PC-3 (cell line): ENCODE data around the gene YY1.

ENCODE experiments used
- EZH2 ChIP-seq: fragments of 300-600 bp; sonication (generic); IDR thresholded peaks from one replicate; pipeline ENCODE4 v1.6.1; 2017; ENCODE audit warnings: antibody characterized with exemption, mild to moderate bottlenecking, low read length; ENCODE audit not compliant: unreplicated experiment
- EZH2phosphoT487 ChIP-seq: fragments of 300-600 bp; sonication (generic); IDR thresholded peaks from 2 replicates; pipeline ENCODE4 v1.6.1; 2018; ENCODE audit warnings: mild to moderate bottlenecking, antibody characterized with exemption, low read length, borderline replicate concordance
- TF ChIP-seq, protein P1 (sequence below): fragments of 300-600 bp; sonication (generic); conservative IDR thresholded peaks from 2 replicates; pipeline ENCODE4 v1.5.1; 2017; ENCODE audit warnings: antibody characterized with exemption, low read depth, mild to moderate bottlenecking, low read length

DNA sequence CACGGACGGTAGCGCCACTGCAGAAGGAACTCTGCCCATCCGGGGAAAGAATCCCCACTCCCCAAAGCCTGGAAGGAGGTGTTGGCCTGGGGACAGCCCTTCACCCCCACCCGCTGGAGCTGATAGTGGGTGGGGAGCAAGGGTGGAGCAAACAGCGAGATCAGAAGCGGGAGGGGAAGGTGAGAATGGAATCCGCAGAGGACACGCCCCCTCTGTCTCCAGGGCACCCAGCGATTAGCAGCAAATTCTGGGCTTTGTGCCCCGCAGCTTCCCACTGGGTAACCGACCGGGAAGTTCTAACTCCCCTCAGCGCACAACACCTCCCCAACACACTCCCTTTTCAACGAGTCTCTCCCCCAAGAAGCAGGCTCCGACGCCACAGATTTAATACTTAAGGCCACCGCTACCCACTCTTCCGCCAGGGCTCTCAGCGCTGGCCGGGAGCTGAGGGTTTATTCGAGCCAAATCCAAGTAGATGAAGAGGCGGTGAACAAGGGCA, 65.9 kb downstream of the YY1 start:
- TF ChIP-seq, protein P1, sequence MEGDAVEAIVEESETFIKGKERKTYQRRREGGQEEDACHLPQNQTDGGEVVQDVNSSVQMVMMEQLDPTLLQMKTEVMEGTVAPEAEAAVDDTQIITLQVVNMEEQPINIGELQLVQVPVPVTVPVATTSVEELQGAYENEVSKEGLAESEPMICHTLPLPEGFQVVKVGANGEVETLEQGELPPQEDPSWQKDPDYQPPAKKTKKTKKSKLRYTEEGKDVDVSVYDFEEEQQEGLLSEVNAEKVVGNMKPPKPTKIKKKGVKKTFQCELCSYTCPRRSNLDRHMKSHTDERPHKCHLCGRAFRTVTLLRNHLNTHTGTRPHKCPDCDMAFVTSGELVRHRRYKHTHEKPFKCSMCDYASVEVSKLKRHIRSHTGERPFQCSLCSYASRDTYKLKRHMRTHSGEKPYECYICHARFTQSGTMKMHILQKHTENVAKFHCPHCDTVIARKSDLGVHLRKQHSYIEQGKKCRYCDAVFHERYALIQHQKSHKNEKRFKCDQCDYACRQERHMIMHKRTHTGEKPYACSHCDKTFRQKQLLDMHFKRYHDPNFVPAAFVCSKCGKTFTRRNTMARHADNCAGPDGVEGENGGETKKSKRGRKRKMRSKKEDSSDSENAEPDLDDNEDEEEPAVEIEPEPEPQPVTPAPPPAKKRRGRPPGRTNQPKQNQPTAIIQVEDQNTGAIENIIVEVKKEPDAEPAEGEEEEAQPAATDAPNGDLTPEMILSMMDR: no peak
- TF ChIP-seq EZH2: no peak
- no peak for TF ChIP-seq EZH2phosphoT487
